GM18517 (cell line): ENCODE measurements around the gene KLC3.
"Not testable (repeated sequence)": the region's sequence is repeated elsewhere in the genome, so short reads cannot be mapped to it uniquely, and the experiment has no call there.

Source experiments
- ATAC-seq: cut with Tn5 transposase; IDR thresholded peaks from one replicate; pipeline ENCODE4 v1.9.1; 2021; ENCODE audit warnings: mild to moderate bottlenecking, moderate library complexity; ENCODE audit not compliant: unreplicated experiment

The KLC3 gene

DNA sequence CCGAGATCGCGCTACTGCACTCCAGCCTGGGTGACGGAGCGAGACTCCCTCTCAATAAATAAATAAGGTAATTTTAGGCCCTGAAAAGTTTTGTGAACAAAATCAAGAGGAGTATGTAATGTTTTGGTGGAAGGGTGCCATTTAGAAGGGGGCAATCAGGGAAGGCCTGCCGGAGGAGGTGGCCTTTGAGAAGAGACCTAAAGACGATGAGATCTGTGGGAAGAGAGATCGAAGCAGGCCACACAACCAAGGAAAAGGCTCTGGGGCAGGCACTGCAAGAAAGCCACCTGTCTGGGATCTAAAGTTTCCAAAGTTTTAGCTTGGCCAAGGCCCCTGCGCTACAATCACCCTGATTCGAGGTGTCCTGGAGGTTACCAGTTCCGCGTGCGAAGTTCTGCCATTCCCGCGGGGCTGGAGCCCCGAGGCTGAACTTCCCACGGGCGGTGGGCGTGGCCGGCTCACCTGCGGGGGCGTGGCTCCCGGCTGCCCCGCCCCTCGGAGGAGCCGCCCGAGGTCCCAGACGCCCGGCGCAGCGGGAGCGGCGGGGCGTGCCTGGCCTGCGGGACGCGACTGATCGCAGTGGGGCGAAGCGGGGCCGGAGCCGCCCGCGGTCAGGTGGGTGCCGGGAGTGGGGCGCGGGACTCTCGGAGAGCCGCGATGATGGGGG, at the start of gene KLC3:
TSS of gene KLC3 (plus strand) at position 519 of the 667 bp plus-strand sequence. CDS start 4,792 bp downstream, outside the sequence.
- no peak for ATAC-seq

DNA sequence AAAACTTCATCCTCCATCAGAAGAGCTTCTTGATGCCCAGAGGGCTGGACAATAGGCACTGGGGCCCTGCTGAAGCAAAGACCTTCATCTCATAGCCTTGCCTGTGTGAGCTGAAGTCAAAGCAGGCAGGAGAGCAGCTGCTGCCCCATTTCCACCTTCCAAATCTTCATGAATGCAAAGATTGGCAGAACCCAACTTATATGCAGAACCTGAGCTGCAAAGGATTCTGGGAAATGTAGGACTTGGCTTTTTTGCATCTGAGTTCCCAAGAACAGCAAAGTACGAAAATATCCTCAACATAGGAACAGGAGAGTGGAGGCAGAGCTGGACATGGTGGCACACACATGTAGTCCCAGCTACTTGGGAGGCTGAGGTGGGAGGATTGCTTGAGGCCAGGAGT, 48.7 kb upstream of the KLC3 start:
- ATAC-seq: no peak

DNA sequence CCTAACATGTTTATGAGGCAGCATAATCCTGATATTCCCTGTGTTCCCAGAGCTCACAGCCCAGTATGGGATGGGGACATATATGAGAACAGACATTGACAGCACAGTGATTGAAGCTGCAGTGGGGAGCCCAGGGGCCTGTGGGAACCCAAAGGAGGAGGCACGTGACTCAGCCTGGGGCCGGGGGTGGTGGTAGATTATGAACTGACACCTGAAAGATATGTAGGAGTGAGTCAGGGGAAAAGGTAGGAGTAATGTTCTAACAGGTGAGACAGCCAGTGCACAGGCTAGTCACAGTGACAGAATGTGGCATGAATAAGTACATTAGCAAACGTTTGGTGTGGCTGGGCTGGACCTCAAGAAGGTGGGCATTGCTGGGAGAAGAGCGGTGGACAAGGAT, 46.9 kb upstream of the KLC3 start:
- no peak for ATAC-seq

DNA sequence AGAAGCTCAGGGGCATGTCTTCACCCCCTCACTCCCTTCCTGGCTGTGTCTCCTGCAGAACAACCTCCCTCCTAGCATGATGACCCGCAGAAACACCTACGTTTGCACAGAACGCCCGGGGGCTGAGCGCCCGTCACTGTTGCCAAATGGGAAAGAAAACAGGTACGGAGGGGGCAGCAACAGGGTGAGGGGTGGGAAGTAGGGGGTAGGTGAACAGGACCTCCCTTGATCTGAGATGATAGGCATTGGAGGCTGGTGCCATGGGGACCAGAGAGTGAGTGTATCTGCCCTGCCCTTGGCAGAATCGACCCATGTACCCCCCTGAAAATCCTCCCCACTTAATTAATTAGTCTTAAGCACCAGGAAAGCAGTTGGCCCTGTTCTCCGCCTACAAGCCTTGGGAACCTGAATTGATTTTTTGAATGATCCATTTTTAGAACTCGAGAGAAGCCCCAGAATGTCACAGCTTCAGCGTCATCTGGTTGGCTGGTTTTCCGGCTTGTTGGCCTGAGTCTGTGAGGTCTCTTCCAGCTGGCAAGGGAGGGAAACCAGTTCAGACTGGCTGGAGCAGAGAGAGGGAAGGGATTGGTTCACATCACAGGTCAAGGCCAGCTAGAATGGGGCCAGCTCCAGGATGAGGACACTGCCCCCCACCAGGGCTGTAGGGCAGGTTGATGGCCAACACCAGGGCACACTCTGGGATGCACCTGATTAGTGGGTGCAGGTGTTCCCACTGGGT, 46.1 kb upstream of the KLC3 start:
- no peak for ATAC-seq

GRCh38 chr19:45295873-45296272, 44.7 kb upstream of the KLC3 start:
- no peak for ATAC-seq

DNA sequence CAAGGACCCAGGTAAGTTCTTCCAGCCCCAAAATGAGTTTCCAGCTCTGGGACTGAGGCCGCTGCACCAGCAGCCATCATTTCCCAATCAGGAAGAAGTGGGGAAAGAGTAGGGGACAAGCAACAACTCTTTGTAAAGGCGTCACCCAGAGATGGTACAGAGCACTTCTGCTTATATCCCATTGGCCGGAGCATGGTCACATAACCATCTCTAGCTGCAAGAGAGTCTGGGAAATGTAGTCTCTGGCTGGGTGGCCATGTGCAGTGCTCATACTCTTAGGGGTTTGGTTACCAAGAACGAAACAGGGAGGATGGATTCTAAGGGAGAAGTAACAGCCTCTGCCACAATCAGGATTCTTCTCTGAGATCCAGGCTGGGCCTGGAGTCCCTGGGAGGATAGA, 44.2 kb upstream of the KLC3 start:
- no peak for ATAC-seq

GRCh38 chr19:45297674-45298073, 42.9 kb upstream of the KLC3 start:
- ATAC-seq: no peak

GRCh38 chr19:45298264-45298663, 42.3 kb upstream of the KLC3 start:
- ATAC-seq: no peak

DNA sequence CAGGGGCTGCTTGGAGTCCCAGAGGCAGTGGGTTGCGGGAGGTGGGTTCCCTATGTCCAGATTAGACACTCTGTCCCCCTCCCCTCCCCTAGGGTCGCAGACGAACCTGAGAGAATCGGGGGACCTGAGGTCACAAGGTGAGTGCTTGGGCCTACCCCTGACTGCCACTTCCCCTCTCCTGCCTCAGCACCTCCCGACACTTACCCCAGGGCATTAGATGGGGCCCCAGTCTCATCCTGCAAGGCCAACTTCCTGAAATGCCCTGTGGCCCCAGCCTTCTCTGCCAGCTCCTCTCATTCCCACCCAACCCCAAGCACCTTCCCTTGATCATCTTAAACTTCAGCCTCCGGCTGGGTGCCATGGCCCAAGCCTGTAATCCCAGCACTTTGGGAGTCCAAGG, 40.8 kb upstream of the KLC3 start:
- ATAC-seq: no peak

- no peak for ATAC-seq
Observed at GRCh38 chr19:45302416-45302815, 38.1 kb upstream of the KLC3 start.

- ATAC-seq: no peak
Observed at GRCh38 chr19:45303269-45304060, 37.1 kb upstream of the KLC3 start.

DNA sequence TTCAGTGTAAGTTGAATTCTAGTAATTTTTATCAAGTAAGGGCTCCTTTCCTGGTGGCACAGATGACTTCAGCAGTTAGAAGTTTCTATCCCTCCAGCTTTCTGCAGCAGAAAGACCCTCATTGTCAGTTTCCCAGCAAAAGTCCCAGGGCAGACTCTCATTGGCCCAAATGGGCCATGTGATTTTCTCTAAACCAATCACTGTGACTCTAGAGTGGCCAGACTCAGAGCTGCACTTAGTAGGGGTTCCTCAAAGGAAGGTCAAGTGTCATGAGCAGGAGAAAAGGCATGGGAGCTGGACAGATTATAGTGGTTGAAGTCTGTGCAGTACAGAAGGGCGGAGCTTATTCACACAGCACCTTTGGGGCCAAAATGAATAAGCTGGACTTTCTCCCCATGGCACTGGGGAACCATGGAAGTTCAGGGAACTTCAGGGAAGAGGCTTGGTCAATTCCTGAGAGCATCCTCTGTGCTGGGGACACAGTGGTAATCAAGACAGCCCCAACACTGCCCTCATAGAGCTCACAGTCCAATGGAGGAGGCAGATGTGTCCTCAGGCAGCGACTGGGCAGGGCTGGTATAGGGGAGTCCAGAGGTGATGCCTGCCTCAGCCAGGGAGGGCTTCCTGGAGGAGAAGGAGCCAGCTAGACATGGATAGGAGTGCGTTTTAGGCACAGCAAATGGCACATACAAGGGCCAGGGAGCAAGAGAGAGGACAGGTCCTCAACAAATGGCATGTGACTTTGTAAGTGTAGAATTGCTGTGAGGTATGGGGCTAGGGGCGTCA, 36.2 kb upstream of the KLC3 start:
- ATAC-seq: no peak

- ATAC-seq: no peak
Observed at GRCh38 chr19:45305007-45305406, 35.5 kb upstream of the KLC3 start.

- no peak for ATAC-seq
Observed at GRCh38 chr19:45305421-45305820, 35.1 kb upstream of the KLC3 start.

- no peak for ATAC-seq
Observed at GRCh38 chr19:45306040-45306439, 34.5 kb upstream of the KLC3 start.

GRCh38 chr19:45306518-45307027, 34.0 kb upstream of the KLC3 start:
- no peak for ATAC-seq

DNA sequence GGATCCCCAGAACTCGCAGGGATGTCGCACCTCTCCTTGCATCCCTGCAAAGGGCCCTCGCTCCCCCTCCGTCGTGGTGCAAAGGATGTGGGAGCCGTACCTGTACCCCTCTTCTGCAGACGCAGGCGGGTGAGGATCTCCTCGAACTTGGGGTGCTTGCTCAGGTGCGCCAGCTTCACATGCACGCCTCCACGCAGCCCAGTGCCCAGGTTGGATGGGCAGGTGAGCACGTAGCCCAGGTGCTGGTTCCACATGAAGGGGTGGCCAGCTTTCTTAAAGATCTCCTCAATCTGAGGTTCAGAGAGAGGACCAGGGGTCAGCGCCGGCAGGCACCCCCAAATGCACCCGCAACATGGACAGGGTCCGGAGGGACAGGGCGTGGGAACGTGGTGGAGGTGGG, 33.2 kb upstream of the KLC3 start:
- ATAC-seq: no peak

DNA sequence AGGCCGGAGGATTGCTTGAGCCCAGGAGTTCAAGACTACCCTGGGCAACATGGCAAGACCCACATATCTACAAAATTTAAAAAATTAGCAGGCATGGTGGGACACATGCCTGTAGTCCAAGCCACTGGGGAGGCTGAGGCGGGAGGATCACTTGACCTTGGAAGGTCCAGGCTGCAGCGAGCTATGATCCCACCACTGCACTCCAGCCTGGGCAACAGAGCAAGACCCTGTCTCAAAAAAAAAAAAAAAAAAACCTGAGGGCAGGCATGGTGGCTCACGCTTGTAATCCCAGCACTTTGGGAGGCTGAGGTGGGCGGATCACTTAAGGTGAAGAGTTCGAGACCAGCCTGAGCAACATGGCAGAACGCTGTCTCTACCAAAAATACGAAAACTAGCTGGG, 31.2 kb upstream of the KLC3 start:
- not testable (repeated sequence) for ATAC-seq

DNA sequence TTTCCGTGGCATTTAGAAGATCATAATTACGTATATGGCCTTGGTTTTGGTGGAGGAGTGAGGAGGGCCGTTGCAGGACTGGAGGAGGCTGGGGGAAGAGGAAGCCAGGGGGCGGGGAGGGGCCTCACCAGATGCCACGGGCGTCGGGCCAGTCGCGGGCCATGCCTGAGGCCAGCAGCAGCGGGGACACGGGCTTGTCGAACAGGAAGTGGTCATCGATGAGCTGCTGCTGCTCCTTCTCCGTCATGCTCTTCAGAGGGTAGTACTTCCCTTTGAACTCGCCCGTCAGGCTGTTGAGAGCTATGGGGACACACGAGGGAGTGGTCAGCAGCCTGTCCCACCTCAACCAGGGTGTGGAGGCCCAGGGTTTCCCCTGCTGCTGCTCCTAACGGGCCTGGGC, 28.9 kb upstream of the KLC3 start:
- no peak for ATAC-seq

GRCh38 chr19:45312285-45312684, 28.3 kb upstream of the KLC3 start:
- ATAC-seq: not testable (repeated sequence)

GRCh38 chr19:45314708-45315245, 25.8 kb upstream of the KLC3 start:
- ATAC-seq: no peak
